ENCODE results near the gene G6PC2.

GRCh38 chr2:168895771-168896170, 5.3 kb upstream of the G6PC2 start:
- no peak for TF ChIP-seq CTCF (IDR thresholded peaks at IDR 0.05)
- no peak for TF ChIP-seq TEAD4 (CRISPR knock-in tag; IDR thresholded peaks at IDR 0.05)
- no peak for TF ChIP-seq NR3C1 (CRISPR knock-in tag; conservative IDR thresholded peaks at IDR 0.05; ENCODE audit: low read depth)
